Heart right ventricle (tissue), 16 donors: ENCODE data around the gene UNC5B. TPM values are rescaled to one million over a fixed set of nuclear protein-coding genes. Genes with fewer than 3 reads are reported as not detected.

Source experiments
- ATAC-seq, 8 donors: fragments of 200-7000 bp; cut with Tn5 transposase; one replicate each; pipeline ENCODE4 v1.9.1; 2020; ENCODE audit warnings: mild to moderate bottlenecking in 8 of 8, moderate library complexity in 8 of 8, moderate number of reproducible peaks in 1 of 8
- DNase-seq, 2 donors: peaks; one replicate each; pipeline ENCODE4 v3.0.0-alpha.2; 2020
- H3K27ac ChIP-seq, 10 donors: fragments of 200-600 bp; sonication (generic) in 2 of 10; one replicate each; pipeline versions ENCODE4 v1.5.0 to v1.8.0; 2020 to 2022; ENCODE audit warnings: mild to moderate bottlenecking in 3 of 10
- H3K27me3 ChIP-seq, 7 donors: fragments of 200-600 bp; one replicate each; pipeline ENCODE4 v1.8.0; 2021 to 2022; ENCODE audit warnings: mild to moderate bottlenecking in 2 of 7
- H3K36me3 ChIP-seq, 9 donors: fragments of 200-600 bp; sonication (generic) in 1 of 9; one replicate each; pipeline versions ENCODE4 v1.5.0 to v1.8.0; 2020 to 2022; ENCODE audit warnings: mild to moderate bottlenecking in 2 of 9
- H3K4me1 ChIP-seq, 9 donors: fragments of 200-600 bp; sonication (generic) in 1 of 9; one replicate each; pipeline versions ENCODE4 v1.5.0 to v1.8.0; 2020 to 2022; ENCODE audit warnings: mild to moderate bottlenecking in 4 of 9
- H3K4me3 ChIP-seq, 10 donors: fragments of 200-600 bp; sonication (generic) in 2 of 10; one replicate each; pipeline versions ENCODE4 v1.5.0 to v1.8.0; 2020 to 2022; ENCODE audit warnings: mild to moderate bottlenecking in 7 of 10, moderate library complexity in 2 of 10
- H3K9me3 ChIP-seq, 11 donors: fragments of 200-600 bp in 10 of 11; sonication (generic) in 2 of 11; one replicate each; pipeline versions ENCODE4 v1.5.0 to v1.8.0; 2013 to 2022; ENCODE audit warnings: mild to moderate bottlenecking in 2 of 11, control low read depth in 1 of 11, moderate library complexity in 1 of 11
- WGBS, 2 donors: extraction: QIAGEN DNeasy Blood & Tissue Kit; methylation state at CpG; one replicate each; pipeline ENCODE4 v1.1.7; 2013; ENCODE audit warnings: inconsistent platforms in 1 of 2; 5-methylcytosine and 5-hydroxymethylcytosine counted together
- intact Hi-C, 10 donors: fragments of 100-400 bp; cut with DNase I; formaldehyde crosslinking; loops; one replicate each; pipeline versions ENCODE4 v1.11.1 to v1.14.2; 2022
- polyA plus RNA-seq, 2 donors: library from polyadenylated mRNA; stranded (reverse); fragments of 200-250 nt; gene quantifications; one replicate each; pipeline ENCODE4 v1.2.3, GENCODE V29; 2013
- total RNA-seq, 10 donors: library from RNA; stranded (reverse); fragmentation: NEBNext Ultra II Directional in 3 of 10; extraction: Animal tissue kit (Norgen Biotek cat#: 25700) in 3 of 10; gene quantifications; one replicate each; pipeline versions ENCODE4 v1.2.1 to v1.2.4, GENCODE V29; 2021 to 2023
- TF ChIP-seq, protein P1 (sequence below), 9 donors: fragments of 200-600 bp; sonication (generic) in 2 of 9; IDR thresholded peaks; one replicate each; pipeline versions ENCODE4 v1.5.0 to v1.8.0; 2021 to 2022; ENCODE audit warnings: antibody characterized with exemption in 9 of 9, mild to moderate bottlenecking in 5 of 9, moderate library complexity in 1 of 9
- donor health status: Arrhythmogenic right ventricular cardiomyopathy.
- donor health status: ischemic (EF 13 %, LVEDD 7.1; RV severe dilation, severe dysfunction).
- donor health status: healthy with polysubstance abuse.
- donor health status: DM: no; HTN: yes; CAD: no.
- donor health status: DM: no; HTN: no; CAD: no.
- donor health status: ischemic (EF 25% LVEDD 6.9; RV normal size, moderate dysfunction).
- donor health status: ischemic (EF 25% LVEDD 5.7; RV mildly dilated, moderate dysfunction).
- donor health status: healthy.
- donor health status: DM: yes; HTN: yes; CAD: no.
- donor health status: Ischemic cardiomyopathy.
- donor health status: ischemic (EF 35%, LVEDD 5.7; RV mildly dilated, moderate dysfunction).
- donor health status: nonischemic (EF 11% LVEDD 7.7; RV severe dilation, severe dysfunction).
- donor health status: DM: yes; HTN: yes; CAD: no.
- donor health status: PGD.
- donor health status: ischemic (EF 29% LVEDD 5.4; RV normal size, mild dysfunction).
- donor health status: nonischemic (EF 23%, LVEDD 6.1; RV moderate dilation, normal function).

The UNC5B gene
- total and polyA plus RNA-seq, 12 donors = 3.3 to 20.6 (median 12.1) TPM

- Histone ChIP-seq H3K4me1 (peaks cover 30 to 100% (median 76%) of the 10 kb centered on the region in 9 donors), H3K27me3 (no peaks in the 10 kb centered on the region), H3K4me3 (no peak overlapping the region), H3K9me3 (no peaks in the 10 kb centered on the region), H3K36me3 (no peaks in the 10 kb centered on the region), H3K27ac (peak overlapping the region in 8 of 10 donors; percentile 43 to 87 (median 76))
- DNase-seq (no peak), ATAC-seq (peak; percentile 7 to 58 (median 38))
- intact Hi-C loops = loop anchor here in 9 of 10 donors (1.0 to 10.0 kb wide), 6 partner anchors 36 to 366 kb away; partner anchors contain the start of gene UNC5B (in 5 of the 9)
- WGBS, 2 donors = 32 to 41% methylated on average over 8 of the region's 8 CpGs
- TF ChIP-seq, protein P1, sequence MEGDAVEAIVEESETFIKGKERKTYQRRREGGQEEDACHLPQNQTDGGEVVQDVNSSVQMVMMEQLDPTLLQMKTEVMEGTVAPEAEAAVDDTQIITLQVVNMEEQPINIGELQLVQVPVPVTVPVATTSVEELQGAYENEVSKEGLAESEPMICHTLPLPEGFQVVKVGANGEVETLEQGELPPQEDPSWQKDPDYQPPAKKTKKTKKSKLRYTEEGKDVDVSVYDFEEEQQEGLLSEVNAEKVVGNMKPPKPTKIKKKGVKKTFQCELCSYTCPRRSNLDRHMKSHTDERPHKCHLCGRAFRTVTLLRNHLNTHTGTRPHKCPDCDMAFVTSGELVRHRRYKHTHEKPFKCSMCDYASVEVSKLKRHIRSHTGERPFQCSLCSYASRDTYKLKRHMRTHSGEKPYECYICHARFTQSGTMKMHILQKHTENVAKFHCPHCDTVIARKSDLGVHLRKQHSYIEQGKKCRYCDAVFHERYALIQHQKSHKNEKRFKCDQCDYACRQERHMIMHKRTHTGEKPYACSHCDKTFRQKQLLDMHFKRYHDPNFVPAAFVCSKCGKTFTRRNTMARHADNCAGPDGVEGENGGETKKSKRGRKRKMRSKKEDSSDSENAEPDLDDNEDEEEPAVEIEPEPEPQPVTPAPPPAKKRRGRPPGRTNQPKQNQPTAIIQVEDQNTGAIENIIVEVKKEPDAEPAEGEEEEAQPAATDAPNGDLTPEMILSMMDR (IDR thresholded peaks at IDR 0.05) = peak; percentile 26 to 74 (median 58)
Observed at GRCh38 chr10:71268247-71268691, 55.9 kb downstream of the UNC5B start.

GRCh38 chr10:71268758-71269157, 56.4 kb downstream of the UNC5B start:
- peak; percentile 39 to 83 (median 69) for ATAC-seq
- 46 to 60% methylated on average over 11 of the region's 11 CpGs for WGBS, 2 donors
- intact Hi-C loops = loop anchor here in 9 of 10 donors (1.0 to 10.0 kb wide), 7 partner anchors 26 to 366 kb away; partner anchors contain the start of gene UNC5B (in 6 of the 9)
- H3K27me3 ChIP-seq = no peaks in the 10 kb centered on the region
- no peaks in the 10 kb centered on the region for H3K36me3 ChIP-seq
- TF ChIP-seq, protein P1 (IDR thresholded peaks at IDR 0.05) = peak in 1 of 9 donors; percentile 1
- no peak overlapping the region for H3K4me3 ChIP-seq
- H3K9me3 ChIP-seq = no peaks in the 10 kb centered on the region
- H3K4me1 ChIP-seq = peaks cover 27 to 99% (median 75%) of the 10 kb centered on the region in 9 donors
- peak overlapping the region in 8 of 10 donors; percentile 43 to 87 (median 76) for H3K27ac ChIP-seq
- DNase-seq = peak; percentile 66 to 73

GRCh38 chr10:71269301-71270288, 57.2 kb downstream of the UNC5B start:
- Histone ChIP-seq H3K36me3 (no peaks in the 10 kb centered on the region), H3K27me3 (no peaks in the 10 kb centered on the region), H3K4me1 (peaks cover 26 to 99% (median 68%) of the 10 kb centered on the region in 9 donors), H3K9me3 (no peaks in the 10 kb centered on the region), H3K27ac (peak overlapping the region; percentile 28 to 87 (median 71)), H3K4me3 (no peak overlapping the region)
- 52% methylated on average over 11 of the region's 11 CpGs for WGBS, 2 donors
- DNase-seq (peak; percentile 37 to 55), ATAC-seq (peak; percentile 32 to 72 (median 50))
- TF ChIP-seq, protein P1 (IDR thresholded peaks at IDR 0.05) = no peak
- intact Hi-C loops = loop anchor here in 8 of 10 donors (1.0 to 10.0 kb wide), 8 partner anchors 27 to 367 kb away; partner anchors contain the start of gene UNC5B (in 6 of the 8)
